GM18502 (cell line): Measurements from ENCODE around the gene MAP4K1.
"Not testable (repeated sequence)": the region's sequence is repeated elsewhere in the genome, so short reads cannot be mapped to it uniquely, and the experiment has no call there.

Experiments
- ATAC-seq: cut with Tn5 transposase; IDR thresholded peaks from one replicate; pipeline ENCODE4 v1.9.1; 2021; ENCODE audit warnings: mild to moderate bottlenecking; ENCODE audit not compliant: unreplicated experiment, poor library complexity

Gene MAP4K1

GRCh38 chr19:38653028-38653571 is 35.3 kb upstream of the MAP4K1 start:
- ATAC-seq: no peak

GRCh38 chr19:38650911-38651584 is 33.3 kb upstream of the MAP4K1 start:
- ATAC-seq: no peak

GRCh38 chr19:38650172-38650775 is 32.5 kb upstream of the MAP4K1 start:
- ATAC-seq: no peak

DNA sequence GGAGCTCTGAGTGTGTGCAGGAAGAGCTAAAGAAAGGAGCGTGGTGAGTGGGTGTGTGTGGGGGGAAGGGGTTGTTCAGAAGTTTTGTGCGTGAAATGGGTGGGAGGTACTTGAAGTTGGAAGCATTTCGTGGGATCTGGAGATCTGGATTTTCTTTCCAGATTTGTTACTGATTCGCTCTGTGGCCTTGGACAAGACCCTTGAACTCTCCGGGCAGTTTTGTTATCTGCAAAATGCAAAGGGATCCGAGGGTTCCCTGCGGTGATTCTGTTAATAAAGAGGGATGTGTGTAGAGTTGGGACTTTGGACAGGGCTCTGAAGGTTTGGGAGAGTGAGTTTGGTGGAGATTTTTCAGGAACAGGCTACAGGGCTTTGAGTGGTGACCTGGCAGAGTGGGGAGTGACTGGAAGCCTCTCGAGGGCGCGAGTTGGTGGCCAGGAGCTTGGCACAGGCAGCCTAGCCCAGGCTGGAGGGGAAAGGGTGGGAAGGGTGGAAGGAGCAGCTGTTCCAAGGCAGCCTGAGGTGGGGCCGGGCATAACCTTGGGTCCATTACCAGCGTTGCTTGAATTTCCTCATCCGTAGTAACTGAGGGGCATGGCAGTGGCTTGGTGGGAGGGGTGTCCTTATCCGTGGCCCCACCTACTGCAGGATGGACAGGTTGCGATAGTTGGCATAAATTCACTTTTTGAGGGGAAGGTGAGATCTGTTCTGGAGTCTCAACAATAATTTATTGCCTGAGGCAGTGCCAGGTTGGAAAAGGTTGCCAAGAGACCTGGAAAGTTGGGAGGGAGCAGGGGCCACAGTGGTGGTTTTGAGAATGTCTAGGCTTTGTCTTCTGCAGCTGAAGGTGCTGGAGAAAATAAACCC is 31.8 kb upstream of the MAP4K1 start:
- ATAC-seq: no peak

GRCh38 chr19:38648769-38649304 is 31.1 kb upstream of the MAP4K1 start:
- no peak for ATAC-seq

DNA sequence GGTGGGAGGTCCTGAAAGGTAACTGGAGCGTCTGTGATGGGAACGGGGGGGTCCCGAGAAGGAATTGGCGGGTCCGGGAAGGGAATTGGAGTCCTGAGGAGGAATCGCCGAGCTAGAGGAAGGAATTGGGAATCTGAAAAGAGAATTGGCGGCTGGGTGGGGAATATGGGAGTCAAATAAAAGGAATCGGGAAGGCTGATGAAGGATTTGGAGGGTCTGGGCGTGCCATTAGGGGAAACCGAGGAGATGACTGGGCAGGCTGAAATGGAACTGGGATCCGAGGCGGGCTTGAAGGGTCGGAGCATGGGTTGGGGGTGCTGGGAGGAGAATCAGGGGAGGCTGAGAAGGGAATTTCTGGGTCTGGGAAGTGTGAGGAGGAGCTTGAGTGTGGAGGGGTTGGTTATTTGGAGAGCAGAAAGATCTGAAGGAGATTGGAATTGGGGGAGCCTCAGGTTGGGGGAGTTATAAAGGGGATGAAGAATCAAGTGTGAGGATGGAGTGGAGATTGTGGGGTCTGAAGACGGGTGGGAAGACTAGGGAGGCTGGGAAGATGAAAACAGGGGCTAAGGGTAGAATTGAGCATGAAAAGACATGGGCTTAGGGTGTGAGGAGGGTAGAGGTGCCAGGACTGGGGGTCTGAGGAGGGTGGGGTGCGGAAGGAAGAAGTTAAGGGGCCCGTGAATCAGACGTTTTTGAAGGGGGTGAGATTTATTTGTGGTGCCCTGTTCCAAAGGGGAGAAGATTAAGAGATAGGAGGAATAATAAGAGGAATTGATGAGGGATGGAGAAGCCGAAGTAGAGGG is 30.4 kb upstream of the MAP4K1 start:
- ATAC-seq: no peak

GRCh38 chr19:38647368-38647965 is 29.7 kb upstream of the MAP4K1 start, which contains the start of gene ACTN4:
Gene ACTN4 (plus strand): TSS chr19:38647649. CDS start chr19:38647746, 97 bp downstream.
- peak; percentile 86 for ATAC-seq

DNA sequence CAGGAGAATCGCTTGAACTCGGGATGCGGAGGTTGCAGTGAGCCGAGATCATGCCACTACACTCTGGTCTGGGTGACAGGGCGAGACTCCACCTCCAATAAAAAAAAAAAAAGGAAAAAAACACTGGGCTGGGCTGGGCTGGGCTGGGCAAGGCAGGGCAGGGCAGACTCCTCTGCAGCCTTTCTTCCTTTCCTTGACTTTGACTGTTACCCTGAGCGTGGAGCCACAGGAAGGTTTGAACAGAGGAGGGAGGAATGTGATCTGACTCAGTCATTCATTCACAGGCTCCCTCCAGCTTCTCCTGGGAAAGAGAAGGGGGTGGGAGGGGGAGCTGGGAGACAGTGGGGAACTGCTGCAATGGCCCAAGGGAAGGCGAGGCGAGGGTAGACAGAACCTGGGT is 27.0 kb upstream of the MAP4K1 start:
- no peak for ATAC-seq

DNA sequence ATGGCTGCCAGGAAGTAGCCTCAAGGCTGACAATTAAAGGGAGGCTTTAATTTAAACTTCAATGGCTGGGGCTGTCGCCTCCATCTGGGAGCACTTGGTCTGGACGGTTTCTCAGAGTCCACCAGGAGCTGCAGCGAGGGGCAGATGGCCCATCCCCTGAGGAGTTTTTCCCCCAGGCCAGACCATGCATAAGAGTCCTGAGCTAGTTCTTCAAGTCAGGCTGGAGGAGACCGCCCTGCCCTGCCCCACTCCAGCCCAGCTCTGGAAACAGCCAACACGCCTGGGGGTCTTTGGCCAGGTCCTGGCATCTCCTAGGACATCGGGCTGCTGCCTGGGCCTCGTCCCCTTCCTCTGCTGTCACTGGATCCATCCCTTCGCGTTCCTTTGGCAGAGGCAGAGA is 24.4 kb upstream of the MAP4K1 start:
- ATAC-seq: no peak

DNA sequence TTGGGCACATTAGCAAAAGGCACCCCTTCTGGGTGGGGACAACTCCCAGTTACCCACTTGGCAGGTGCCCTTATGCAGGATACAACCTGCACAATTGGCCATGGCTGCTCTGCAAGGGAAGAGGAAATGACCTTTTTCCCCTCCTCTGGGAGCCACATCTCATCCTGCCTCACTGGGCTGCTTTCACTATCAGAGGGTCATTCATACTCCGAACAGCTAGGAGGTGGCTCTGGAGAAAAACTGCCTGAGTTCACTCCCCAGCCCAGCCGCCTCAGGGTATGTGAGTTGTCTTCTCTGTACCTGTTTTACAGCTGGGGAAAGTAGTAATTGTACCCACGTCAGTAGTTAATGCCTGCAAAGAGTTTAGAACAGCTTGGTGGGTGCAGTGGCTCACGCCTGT is 22.6 kb upstream of the MAP4K1 start:
- ATAC-seq: no peak

DNA sequence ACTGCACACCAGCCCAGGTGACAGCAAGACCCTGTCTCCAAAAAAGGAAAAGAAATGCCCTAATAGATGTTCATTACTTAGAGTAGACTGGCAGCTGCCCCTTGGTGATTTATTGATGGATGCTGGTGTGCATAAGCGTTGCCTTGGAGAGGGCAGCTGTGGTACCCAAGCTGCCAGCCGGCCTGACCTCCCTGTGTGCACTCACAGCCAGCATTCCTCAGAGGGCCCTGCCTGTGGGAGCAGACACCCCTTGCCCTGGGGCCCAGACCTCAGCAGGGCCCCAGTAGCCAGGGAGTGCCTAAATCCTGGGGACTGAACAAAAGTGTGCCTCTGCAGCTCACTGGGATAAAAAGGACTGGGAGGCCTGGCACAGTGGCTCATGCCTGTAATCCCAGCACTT is 21.9 kb upstream of the MAP4K1 start:
- ATAC-seq: no peak

GRCh38 chr19:38638461-38638860 is 20.7 kb upstream of the MAP4K1 start:
- ATAC-seq: no peak

DNA sequence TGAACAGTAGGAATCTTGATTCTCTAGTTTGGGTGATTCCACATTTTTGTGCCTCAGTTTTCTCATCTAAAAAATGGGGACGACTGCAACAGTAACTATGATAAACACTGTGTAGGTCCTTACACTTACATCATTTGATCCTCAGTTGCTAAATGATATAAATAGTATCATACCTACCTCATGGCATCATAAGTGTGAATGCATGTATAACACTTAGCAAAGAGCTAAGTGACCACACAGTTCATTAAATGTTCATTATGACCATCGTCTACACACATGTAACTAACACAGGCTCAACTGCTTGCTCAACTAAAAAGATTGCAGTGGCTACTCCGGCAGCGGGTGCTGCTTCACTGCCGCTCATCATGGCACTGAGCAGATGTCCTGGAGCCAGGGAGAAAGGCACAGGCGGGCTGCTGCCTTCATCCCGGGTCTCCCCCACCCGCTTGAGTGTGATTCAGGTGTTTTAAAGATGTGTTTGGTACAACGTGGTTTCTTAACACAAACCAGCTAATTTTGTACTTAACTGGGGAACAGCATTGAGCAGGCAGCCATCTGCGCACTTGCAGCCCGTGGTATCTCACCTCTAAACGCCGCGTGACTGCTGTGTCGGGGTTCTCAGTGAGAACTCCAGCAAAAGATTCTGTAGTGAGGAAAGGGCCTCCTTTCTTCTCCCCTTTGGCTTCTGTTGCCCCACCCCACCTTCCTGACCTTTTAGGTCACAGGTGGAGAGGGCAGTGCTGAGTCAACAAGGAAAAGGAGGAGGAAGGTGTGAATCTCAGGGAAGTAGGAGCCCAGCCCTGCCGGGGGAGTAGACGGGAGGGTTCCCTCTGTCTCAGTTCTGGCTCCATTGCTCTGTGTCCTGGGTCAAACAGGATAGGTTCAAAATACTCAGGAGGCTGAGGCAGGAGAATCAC is 18.0 kb upstream of the MAP4K1 start:
- no peak for ATAC-seq

DNA sequence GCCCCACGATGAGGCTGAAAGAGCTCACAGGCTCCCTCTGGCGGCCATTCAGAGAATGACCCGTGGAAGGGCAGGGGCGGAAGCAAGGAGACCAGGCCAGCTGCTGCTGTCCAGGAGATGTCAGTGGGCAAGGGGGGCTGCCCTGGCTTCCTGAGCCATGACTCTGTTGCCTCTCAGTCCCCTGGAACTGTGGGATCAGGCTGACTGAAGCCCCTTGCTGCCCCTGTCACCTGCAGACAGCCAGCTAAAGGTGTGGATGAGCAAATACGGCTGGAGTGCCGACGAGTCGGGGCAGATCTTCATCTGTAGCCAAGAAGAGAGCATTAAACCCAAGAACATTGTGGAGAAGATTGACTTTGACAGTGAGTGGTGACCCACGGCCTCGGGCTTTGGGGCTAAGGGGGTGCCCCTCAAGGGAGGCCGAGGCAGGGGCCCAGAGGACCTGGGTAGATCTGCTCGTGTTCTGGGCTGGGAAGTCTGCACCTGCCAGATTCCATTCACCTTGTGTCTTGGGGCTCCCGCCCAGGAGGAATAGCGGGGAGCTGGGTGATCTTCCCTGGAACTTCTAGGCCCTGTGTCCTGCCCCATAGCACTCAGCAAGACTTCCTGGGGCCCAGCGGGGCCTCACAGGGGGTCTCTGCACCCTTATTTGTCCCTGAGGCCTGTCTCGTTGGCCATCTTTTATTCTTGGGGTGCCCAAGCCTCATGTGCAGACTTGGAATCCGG is 17.2 kb upstream of the MAP4K1 start:
- ATAC-seq: no peak

DNA sequence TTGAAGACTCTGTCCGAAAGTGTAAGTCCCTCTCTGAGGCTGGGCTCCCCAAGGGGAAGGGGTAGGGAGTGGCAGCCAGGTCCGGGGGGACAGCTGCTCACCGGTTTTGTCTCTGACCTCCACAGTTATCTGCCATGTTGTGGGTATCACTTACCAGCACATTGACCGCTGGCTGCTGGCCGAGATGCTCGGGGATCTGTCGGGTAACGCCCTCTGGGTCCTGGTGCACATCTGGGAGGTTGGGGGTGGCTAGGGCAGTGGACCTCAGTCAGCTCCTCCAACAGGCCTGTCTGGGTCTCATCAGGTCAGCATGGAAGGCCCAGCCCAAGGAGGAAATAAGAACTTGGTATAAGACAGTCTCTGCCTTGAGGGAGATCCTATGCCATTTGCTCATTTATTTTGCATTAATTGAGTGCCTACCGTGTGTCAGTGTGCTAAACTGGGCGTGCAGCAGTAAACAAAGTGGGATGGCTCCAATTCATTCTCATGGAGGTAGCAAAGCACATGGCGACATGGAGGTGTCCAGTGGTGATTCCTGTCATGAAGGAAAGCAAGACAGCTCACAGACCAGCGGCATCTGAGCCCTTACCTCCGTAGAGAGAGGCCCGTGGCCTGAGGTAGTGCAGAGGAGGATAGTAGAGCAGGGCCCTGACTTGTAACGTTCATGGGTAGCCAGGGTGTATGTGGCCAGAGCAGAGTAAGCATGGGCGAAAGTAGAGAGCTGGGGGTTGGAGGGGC is 14.9 kb upstream of the MAP4K1 start:
- ATAC-seq: no peak

DNA sequence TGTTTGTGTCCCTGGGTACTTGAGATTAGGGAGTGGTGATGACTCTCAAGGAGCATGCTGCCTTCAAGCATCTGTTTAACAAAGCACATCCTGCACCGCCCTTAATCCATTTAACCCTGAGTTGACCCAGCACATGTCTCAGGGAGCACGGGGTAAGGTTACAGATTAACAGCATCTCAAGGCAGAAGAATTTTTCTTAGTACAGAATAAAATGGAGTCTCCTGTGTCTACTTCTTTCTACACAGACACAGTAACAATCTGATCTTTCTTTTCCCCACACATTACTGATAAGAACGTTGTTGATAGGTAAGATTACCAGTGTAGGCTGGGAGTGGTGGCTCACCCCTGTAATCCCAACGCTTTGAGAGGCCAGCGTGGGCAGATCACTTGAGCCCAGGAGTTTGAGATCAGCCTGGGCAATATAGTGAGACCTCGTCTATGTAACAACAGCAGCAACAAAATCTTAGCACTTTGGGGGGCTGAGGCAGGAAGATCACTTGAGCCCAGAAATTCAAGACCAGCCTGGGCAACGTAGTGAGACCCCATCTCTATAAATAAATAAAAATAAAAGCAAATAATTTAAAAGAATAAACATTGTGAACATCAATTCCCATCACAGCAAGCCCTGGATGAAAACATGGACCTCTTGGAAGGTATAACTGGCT is 14.2 kb upstream of the MAP4K1 start:
- ATAC-seq: not testable (repeated sequence)

DNA sequence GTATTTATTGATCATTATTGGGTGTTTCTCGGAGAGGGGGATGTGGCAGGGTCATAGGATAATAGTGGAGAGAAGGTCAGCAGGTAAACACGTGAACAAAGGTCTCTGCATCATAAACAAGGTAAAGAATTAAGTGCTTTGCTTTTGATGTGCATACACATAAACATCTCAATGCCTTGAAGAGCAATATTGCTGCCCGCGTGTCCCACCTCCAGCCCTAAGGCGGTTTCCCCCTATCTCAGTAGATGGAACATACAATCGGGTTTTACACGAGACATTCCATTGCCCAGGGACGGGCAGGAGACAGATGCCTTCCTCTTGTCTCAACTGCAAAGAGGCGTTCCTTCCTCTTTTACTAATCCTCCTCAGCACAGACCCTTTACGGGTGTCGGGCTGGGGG is 13.5 kb upstream of the MAP4K1 start:
- not testable (repeated sequence) for ATAC-seq
